ENCODE measurements around the gene MXD1.

The MXD1 gene

GRCh38 chr2:69956475-69956979 lies 41.6 kb downstream of the MXD1 start:
- H3K4me1 ChIP-seq (ENCODE audit: control insufficient read depth, insufficient read depth, low read length), result no peaks in the 10 kb centered on the region
- H3K36me3 ChIP-seq (ENCODE audit: control insufficient read depth, insufficient read depth, low read length), result no peaks in the 10 kb centered on the region

GRCh38 chr2:69957965-69958364 lies 43.1 kb downstream of the MXD1 start:
- peaks cover 12% of the 10 kb centered on the region; the same call in 1 of the 2 replicates for H3K27me3 ChIP-seq (ENCODE audit: control insufficient read depth, insufficient read depth, low read length)
- no peak overlapping the region for H3K4me3 ChIP-seq (ENCODE audit: low read depth, low read length)
- no peaks in the 10 kb centered on the region for H3K36me3 ChIP-seq (ENCODE audit: control insufficient read depth, insufficient read depth, low read length)
- H3K27ac ChIP-seq (ENCODE audit: low read depth, low read length), result no peak overlapping the region
- no peaks in the 10 kb centered on the region for H3K9me3 ChIP-seq (ENCODE audit: control insufficient read depth, insufficient read depth, low read depth, low read length)
- no peaks in the 10 kb centered on the region for H3K4me1 ChIP-seq (ENCODE audit: control insufficient read depth, insufficient read depth, low read length)
- H3K9ac ChIP-seq (ENCODE audit: low read length), result no peak overlapping the region

More at GRCh38 chr2:69956475-69956979, 41.6 kb downstream of the MXD1 start:
- Histone ChIP-seq H3K9ac (ENCODE audit: low read length) (no peak overlapping the region), H3K9me3 (ENCODE audit: control insufficient read depth, insufficient read depth, low read depth, low read length) (no peaks in the 10 kb centered on the region), H3K27ac (ENCODE audit: low read depth, low read length) (no peak overlapping the region), H3K27me3 (ENCODE audit: control insufficient read depth, insufficient read depth, low read length) (peaks cover 12% of the 10 kb centered on the region; the same call in 1 of the 2 replicates), H3K4me3 (ENCODE audit: low read depth, low read length) (no peak overlapping the region)

GRCh38 chr2:69958480-69958879 lies 43.6 kb downstream of the MXD1 start:
- Histone ChIP-seq H3K9me3 (ENCODE audit: control insufficient read depth, insufficient read depth, low read depth, low read length) (no peaks in the 10 kb centered on the region), H3K27ac (ENCODE audit: low read depth, low read length) (no peak overlapping the region), H3K4me3 (ENCODE audit: low read depth, low read length) (no peak overlapping the region), H3K36me3 (ENCODE audit: control insufficient read depth, insufficient read depth, low read length) (no peaks in the 10 kb centered on the region), H3K27me3 (ENCODE audit: control insufficient read depth, insufficient read depth, low read length) (peaks cover 12% of the 10 kb centered on the region; the same call in 1 of the 2 replicates), H3K4me1 (ENCODE audit: control insufficient read depth, insufficient read depth, low read length) (peaks cover 1% of the 10 kb centered on the region; the same call in 1 of the 2 replicates), H3K9ac (ENCODE audit: low read length) (no peak overlapping the region)

- Histone ChIP-seq H3K27me3 (ENCODE audit: control insufficient read depth, insufficient read depth, low read length) (peaks cover 12% of the 10 kb centered on the region; the same call in 1 of the 2 replicates), H3K9ac (ENCODE audit: low read length) (no peak overlapping the region), H3K9me3 (ENCODE audit: control insufficient read depth, insufficient read depth, low read depth, low read length) (no peaks in the 10 kb centered on the region), H3K4me1 (ENCODE audit: control insufficient read depth, insufficient read depth, low read length) (peaks cover 10% of the 10 kb centered on the region), H3K27ac (ENCODE audit: low read depth, low read length) (no peak overlapping the region), H3K4me3 (ENCODE audit: low read depth, low read length) (no peak overlapping the region), H3K36me3 (ENCODE audit: control insufficient read depth, insufficient read depth, low read length) (no peaks in the 10 kb centered on the region)
These were observed 44.5 kb downstream of the MXD1 start for GRCh38 chr2:69959425-69959824.

- H3K4me3 ChIP-seq (ENCODE audit: low read depth, low read length), result no peak overlapping the region
- H3K27me3 ChIP-seq (ENCODE audit: control insufficient read depth, insufficient read depth, low read length), result peaks cover 12% of the 10 kb centered on the region; the same call in 1 of the 2 replicates
- H3K9me3 ChIP-seq (ENCODE audit: control insufficient read depth, insufficient read depth, low read depth, low read length), result no peaks in the 10 kb centered on the region
- no peak overlapping the region for H3K27ac ChIP-seq (ENCODE audit: low read depth, low read length)
- peaks cover 13% of the 10 kb centered on the region for H3K4me1 ChIP-seq (ENCODE audit: control insufficient read depth, insufficient read depth, low read length)
- no peaks in the 10 kb centered on the region for H3K36me3 ChIP-seq (ENCODE audit: control insufficient read depth, insufficient read depth, low read length)
- H3K9ac ChIP-seq (ENCODE audit: low read length), result no peak overlapping the region
These were observed 45.9 kb downstream of the MXD1 start for GRCh38 chr2:69960821-69961220.

GRCh38 chr2:69961496-69961895 lies 46.6 kb downstream of the MXD1 start, which contains the start of gene ASPRV1:
ASPRV1 (minus strand) TSS chr2:69961631; CDS start chr2:69961436, 195 bp downstream.
- Histone ChIP-seq H3K27me3 (ENCODE audit: control insufficient read depth, insufficient read depth, low read length) (peaks cover 11% of the 10 kb centered on the region; the same call in 1 of the 2 replicates), H3K4me3 (ENCODE audit: low read depth, low read length) (no peak within 1 kb of the TSS), H3K36me3 (ENCODE audit: control insufficient read depth, insufficient read depth, low read length) (no peaks in the 10 kb centered on the region), H3K9me3 (ENCODE audit: control insufficient read depth, insufficient read depth, low read depth, low read length) (no peaks in the 10 kb centered on the region), H3K27ac (ENCODE audit: low read depth, low read length) (no peak within 1 kb of the TSS), H3K4me1 (ENCODE audit: control insufficient read depth, insufficient read depth, low read length) (peaks cover 13% of the 10 kb centered on the region), H3K9ac (ENCODE audit: low read length) (no peak within 1 kb of the TSS)

GRCh38 chr2:69962986-69963730 lies 48.2 kb downstream of the MXD1 start:
- Histone ChIP-seq H3K27me3 (ENCODE audit: control insufficient read depth, insufficient read depth, low read length) (no peaks in the 10 kb centered on the region; the same call in 1 of the 2 replicates), H3K4me1 (ENCODE audit: control insufficient read depth, insufficient read depth, low read length) (peaks cover 13% of the 10 kb centered on the region), H3K4me3 (ENCODE audit: low read depth, low read length) (no peak overlapping the region), H3K9me3 (ENCODE audit: control insufficient read depth, insufficient read depth, low read depth, low read length) (no peaks in the 10 kb centered on the region), H3K9ac (ENCODE audit: low read length) (no peak overlapping the region), H3K36me3 (ENCODE audit: control insufficient read depth, insufficient read depth, low read length) (no peaks in the 10 kb centered on the region), H3K27ac (ENCODE audit: low read depth, low read length) (no peak overlapping the region)

GRCh38 chr2:69964353-69964841 lies 49.5 kb downstream of the MXD1 start:
- no peak overlapping the region for H3K9ac ChIP-seq (ENCODE audit: low read length)
- H3K4me3 ChIP-seq (ENCODE audit: low read depth, low read length), result no peak overlapping the region

GRCh38 chr2:69965756-69966445 lies 51.0 kb downstream of the MXD1 start:
- Histone ChIP-seq H3K36me3 (ENCODE audit: control insufficient read depth, insufficient read depth, low read length) (no peaks in the 10 kb centered on the region), H3K4me1 (ENCODE audit: control insufficient read depth, insufficient read depth, low read length) (peaks cover 13% of the 10 kb centered on the region), H3K9me3 (ENCODE audit: control insufficient read depth, insufficient read depth, low read depth, low read length) (no peaks in the 10 kb centered on the region), H3K27me3 (ENCODE audit: control insufficient read depth, insufficient read depth, low read length) (no peaks in the 10 kb centered on the region; the same call in 1 of the 2 replicates), H3K27ac (ENCODE audit: low read depth, low read length) (no peak overlapping the region), H3K4me3 (ENCODE audit: low read depth, low read length) (no peak overlapping the region), H3K9ac (ENCODE audit: low read length) (no peak overlapping the region)

More at GRCh38 chr2:69964353-69964841, 49.5 kb downstream of the MXD1 start:
- no peaks in the 10 kb centered on the region; the same call in 1 of the 2 replicates for H3K27me3 ChIP-seq (ENCODE audit: control insufficient read depth, insufficient read depth, low read length)
- no peaks in the 10 kb centered on the region for H3K9me3 ChIP-seq (ENCODE audit: control insufficient read depth, insufficient read depth, low read depth, low read length)
- H3K27ac ChIP-seq (ENCODE audit: low read depth, low read length), result no peak overlapping the region
- no peaks in the 10 kb centered on the region for H3K36me3 ChIP-seq (ENCODE audit: control insufficient read depth, insufficient read depth, low read length)
- H3K4me1 ChIP-seq (ENCODE audit: control insufficient read depth, insufficient read depth, low read length), result peaks cover 13% of the 10 kb centered on the region

- Histone ChIP-seq H3K9me3 (ENCODE audit: control insufficient read depth, insufficient read depth, low read depth, low read length) (no peaks in the 10 kb centered on the region), H3K27me3 (ENCODE audit: control insufficient read depth, insufficient read depth, low read length) (no peaks in the 10 kb centered on the region; the same call in 1 of the 2 replicates), H3K4me1 (ENCODE audit: control insufficient read depth, insufficient read depth, low read length) (peaks cover 13% of the 10 kb centered on the region), H3K9ac (ENCODE audit: low read length) (no peak overlapping the region), H3K36me3 (ENCODE audit: control insufficient read depth, insufficient read depth, low read length) (no peaks in the 10 kb centered on the region), H3K27ac (ENCODE audit: low read depth, low read length) (no peak overlapping the region), H3K4me3 (ENCODE audit: low read depth, low read length) (no peak overlapping the region)
These were observed 51.6 kb downstream of the MXD1 start for GRCh38 chr2:69966496-69966895.

All from HUES6 (cell line).